ENCODE data around the gene SPTLC3.

The SPTLC3 gene

DNA sequence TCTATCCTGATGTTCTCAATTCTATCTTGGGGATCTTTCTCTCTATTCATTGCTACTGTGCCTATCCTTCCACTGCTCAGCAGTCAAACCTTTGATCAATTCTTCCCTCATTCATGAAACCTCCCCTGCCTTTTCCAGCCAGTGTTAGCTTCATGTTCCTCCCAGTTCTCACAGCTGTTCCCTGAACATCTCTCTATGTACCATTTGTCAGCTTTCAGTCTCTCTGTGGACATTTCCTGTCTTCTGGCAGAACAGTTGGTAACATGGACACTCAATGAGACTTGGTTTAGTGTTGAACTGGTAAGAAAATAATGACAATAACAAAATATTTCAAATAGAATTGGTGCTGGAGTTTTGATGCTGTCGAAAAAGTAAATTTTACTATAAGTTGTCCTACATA is 26.2 kb downstream of the SPTLC3 start:
- no peak for DNase-seq

DNA sequence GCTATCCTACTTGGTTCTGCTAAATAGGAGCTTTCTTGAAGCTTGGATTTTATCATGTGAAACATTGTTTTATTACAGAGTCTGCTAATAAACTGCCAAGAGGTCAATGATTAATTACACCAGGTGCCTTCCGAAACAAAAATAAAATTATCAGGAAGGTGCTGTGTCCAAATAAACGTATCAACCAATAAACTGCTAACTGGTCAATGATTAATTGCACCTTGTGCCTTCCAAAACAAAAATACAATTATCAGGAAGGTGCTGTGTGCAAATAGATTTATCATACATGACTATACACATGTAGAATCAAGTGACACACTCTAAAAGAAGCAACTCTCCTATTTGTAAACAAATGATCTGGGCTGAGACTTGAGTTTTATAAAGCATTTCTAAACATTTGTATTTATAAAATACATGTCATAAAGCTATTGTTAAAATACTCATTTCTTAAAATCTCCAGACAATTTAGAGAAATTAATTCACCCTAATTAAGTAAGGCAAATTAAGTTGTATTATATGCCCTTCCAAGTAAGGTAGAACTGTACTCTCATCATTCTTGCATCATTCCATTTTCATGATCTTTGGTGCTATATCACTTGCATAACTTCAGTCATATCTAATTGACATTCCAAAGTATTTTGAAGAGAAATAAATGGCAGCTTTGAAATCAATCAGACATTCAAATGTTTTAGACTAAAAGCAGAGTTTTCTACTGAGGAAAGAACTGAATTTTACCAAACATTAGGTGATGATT is 26.8 kb downstream of the SPTLC3 start:
- DNase-seq, result no peak

DNA sequence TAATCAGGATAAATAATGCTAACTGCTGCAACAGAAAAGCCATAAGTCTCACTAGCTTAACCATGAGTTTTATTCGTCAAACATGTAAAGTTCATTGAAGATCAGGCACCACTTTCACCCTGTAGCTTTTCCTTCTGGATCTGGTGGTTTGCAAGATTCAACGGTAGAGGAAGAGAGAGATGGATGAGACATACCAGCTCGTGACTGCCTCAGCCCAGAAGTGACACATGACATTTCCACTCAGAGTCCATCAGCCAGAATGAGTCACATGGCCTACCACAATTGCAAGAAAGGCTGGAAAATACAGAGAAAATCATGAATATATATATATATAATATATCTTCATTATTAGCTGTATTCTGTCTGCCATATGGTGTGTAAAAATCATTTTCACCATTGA is 29.0 kb downstream of the SPTLC3 start:
- no peak for DNase-seq

DNA sequence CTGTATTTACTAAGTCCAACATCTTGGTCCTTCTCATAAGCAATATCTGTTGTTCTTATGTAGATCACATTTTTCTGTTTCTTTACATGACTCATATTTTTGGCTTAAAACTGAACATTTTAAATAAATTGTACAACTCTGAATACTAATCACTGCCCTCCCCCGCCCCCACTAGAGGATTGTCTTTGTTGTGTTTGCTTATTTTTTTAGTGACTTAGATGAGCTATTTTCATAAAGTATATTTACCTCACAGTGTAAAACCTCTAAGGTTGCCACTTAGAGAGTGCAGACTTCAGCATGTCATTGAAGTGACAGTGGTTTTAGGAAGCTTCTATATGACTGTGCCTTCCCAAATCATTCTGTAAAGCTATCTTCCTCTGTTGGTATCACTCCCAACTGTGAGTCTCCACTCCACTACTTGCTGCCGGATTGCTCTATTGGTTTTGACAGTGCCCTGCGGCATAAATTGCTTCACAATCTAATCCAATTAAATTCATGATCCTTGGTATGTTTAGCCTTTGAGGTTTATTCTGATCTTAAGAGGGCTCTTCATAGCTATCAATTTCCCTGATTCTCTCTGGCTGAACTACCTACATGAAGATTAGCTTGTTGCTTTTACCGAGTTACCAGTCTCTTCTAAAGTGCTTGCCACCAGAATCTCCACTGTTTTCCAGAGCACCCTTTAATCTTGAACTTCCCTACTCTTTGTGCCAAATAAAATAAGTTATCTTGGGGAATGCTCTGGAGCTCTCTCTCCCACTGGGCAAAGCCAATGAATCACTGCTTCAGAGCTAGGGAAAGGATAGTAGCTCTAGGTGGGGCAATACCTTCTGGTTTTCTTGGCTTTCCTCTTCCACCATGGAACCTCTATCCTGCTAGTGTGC is 33.0 kb downstream of the SPTLC3 start:
- no peak for DNase-seq

DNA sequence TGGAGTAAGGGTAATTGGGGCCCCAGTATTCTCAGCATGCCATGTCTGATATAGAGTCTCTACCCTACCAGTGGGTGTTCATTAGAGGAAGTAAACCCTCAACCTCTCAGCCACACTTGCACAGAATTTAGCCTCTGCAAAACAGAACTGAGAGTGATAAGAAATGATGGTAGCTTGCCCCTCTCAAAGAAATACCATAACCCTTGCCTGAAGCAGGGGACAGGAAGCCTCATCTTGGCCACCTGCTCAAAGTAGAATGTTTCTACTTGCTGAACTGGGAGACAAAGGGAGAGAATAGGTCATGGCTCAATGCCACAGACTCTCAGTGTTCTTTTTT is 33.7 kb downstream of the SPTLC3 start:
- no peak for DNase-seq

DNA sequence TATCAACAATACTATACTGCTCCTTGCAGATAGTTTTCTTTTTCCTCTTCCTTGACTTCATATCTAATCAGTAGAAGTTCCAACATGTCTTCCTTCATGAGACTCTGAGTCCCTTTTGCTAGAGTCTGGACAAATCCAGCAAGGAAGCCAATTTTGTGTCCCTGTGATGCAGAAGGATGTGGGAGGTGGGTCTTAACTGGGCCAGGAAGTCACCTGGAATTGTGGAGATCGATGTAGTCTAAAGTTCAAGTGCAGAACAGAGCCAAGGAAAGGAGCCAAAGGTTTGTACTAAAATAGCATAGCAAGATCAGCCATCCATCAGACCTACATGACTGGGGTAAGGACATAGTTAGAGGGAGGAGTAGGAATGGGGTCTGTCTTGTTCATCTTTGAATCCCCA is 37.6 kb downstream of the SPTLC3 start:
- DNase-seq, result no peak

DNA sequence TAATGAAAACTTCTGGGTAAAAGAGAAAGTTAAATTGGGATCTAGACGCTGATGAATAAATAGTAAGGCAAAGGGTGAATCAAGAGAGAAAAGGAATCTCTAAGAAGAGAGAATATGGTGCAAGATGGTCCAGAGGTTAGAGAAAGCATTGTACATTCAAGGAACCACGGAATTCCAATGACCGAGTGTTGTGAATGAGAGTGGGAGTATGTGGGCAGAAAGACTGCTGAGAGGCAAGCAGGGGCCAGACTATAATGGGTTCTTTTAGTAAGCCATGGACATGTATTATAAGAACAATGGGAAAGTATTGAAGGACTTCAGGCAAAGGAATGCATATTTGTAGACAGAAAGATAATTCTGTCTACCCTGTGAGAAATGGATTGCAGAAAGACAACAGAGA is 45.2 kb downstream of the SPTLC3 start:
- DNase-seq, result no peak

DNA sequence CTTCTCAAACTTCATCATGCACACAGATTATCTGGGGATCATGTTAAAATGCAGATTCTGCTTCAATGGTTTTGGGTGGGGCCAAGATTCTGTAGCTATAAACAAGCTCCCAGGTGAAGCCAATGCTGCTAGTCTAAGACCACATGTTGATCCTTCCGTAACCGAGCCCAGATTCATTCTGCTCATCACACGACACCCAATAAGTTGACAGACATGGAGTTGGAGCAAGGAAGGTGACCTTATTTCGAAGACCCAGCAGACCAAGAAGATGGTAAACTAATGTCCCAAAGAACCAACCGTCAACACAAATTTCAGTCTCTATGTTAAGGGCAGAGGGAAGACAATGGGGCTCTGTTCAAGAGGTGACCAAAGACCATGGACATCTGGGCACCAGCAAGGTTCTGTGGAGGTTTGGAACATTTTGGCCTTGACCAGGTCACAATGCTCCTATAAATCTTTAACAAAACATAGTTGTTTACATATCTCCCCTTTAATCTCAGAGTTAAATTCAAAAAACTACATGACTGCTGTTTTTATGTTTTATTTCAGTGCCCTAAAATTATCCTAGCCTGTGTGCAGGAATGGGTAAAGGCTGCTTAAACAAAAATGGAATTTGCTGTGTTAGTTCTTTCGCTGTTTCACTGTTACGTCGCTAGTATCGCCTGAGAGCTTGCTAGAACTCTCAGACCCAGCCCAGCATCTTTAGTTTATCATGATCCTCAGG is 50.1 kb downstream of the SPTLC3 start:
- no peak for DNase-seq

DNA sequence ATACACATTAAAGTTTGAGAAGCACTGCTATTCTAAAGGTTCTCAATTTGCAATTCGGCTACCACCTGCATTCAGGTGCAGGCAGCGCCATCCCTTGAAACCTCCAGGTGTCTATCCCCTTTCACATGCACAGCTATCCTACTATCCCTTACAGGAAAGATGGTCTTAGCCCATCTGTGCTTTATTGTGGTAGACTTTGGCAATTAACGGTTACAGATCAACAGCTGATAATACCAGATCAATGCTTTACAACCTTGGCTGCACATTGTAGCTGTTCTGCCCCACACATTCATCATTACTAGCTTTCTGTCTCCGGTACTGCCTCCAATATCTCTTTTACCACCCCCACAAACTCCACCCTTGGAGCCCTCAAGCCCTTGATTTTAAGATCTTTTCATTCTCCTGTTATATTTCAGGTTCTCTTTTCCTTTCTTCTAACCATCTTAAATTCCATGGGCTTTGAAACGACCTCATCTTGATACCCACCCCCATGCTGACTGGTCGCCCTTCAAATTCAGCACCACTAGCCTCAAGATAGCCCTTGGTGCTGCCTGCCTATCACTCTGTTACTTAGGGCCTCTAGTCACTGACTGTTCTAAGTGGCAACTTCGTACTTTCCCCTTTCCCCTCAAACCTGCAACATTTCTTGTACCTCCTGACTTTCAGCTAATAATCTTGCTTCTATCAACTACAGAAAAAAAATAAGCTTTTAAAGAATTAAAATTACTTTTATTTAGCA is 50.8 kb downstream of the SPTLC3 start:
- no peak for DNase-seq

DNA sequence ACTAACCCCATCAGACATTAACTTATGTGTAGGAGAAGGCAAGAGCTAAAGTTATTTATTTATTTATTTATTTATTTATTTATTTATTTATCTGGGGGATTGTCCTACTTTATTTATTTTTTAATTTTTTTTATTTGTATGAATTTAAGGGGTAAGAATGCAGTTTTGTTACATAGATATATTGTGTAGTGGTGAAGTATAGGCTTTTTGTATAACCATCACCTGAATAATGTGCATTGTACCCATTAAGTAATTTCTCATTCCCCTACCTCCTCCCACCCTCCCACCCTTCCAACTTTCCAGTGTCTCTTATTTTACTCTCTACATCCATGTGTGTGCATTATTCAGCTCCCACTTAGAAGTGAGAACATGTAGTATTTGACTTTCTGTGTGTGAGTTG is 51.6 kb downstream of the SPTLC3 start:
- DNase-seq, result no peak

DNA sequence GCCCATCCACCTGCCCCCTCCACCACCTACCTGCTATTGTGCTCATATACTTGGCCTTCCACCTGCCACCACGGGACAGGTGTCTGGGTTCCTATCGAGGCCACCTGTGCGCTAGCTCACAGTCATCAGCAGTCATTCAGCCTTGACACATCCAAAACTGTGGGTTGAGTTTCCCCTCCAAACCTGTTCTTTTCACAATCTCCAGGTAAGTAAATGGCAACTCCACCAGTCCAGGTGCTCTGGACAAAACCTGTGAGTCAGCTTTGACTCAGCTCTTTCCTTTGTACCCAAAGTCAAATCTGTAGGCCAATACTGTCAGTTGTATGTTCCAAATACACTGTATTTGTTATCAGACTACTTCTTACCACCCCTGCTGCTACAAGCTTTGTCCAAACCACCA is 52.6 kb downstream of the SPTLC3 start:
- DNase-seq, result no peak

DNA sequence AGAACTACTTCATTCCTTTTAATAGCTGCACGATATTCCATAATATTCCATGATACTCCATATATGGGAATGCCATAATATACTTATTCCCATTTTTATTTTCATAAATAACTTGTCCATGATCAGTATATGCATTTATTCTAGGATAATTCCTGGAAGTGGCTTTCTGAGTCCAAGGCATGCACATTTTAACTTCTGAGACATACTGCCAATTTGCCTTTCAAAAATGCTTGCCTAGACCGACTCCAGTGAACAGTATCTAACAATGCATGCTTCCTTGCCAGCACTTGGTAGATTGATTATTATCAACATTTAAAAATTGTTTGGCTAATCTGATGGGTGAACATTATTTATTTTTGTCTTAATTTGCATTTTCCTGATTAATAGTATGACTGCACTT is 54.0 kb downstream of the SPTLC3 start:
- no peak for DNase-seq

DNA sequence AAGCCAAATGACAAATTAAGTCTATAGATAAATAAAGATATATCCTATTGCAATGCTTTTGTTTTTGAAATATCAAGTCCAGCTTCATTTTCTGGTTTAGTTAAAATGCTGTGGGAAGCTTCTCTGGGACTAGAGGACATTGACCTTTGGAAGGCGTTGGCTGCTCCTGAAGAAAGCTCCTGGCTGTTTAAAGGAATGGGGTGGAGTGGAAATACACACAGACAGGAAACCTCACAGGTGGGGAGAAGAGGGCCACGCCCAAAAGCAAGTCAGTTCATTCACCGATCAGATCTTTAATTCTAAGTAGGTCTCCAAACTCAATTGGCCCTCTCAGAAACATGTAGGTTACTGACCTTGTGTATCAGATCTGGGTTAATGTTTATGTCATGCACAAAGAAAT is 59.6 kb downstream of the SPTLC3 start:
- DNase-seq, result no peak

DNA sequence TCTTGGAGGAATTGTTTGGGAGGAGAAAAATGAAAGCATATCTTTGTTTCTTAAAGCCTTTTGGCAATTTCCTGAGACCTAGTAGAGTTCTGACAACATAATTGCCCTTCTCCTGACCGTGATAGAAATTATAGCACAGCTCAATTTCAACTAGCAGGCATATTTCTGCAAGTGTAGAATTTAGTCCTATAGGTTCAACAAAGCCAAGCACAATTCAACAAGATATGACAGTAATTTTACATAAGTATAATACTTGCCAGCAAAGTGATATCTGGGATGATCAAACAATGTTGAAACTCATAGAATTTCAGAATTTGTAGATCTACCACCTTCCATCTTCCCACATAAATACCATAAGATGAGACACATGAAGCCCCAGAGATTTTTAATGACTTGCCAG is 73.1 kb downstream of the SPTLC3 start:
- DNase-seq, result no peak

DNA sequence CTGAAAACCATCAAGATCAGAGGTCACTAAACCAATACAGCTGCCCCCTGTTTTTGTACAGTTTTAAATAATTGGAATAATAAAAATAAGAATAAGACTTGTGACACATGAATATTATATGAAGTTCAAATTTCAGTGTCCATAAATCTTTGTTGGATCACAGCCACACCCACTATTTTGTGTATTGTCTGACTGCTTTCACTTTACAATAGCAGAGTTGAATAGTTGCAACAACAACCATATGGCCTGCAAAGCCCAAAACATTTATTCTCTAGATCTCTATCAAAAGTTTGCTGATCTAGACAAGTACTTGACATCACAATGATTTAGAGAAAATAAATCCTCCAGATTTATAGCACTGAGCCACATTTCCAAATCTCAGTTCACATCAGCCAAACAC is 73.6 kb downstream of the SPTLC3 start:
- DNase-seq, result no peak

DNA sequence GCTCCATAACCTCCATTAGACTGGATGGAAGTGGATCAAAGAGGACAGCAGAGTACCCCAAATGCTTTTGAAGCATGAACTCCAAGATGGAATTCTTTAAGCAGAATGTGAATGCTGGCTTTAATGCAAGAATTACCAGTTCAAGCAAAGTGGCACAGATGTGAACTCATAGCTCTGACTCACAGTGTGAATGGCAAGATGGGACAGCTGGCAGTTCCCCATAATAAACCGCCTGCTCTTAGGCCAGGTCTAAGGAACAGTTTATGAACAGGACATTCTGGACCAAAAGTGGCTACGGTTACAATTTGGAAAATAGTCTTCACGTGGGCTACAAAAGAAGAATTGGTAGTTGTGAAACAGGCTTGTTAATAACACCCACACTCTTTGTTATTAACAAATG is 76.5 kb downstream of the SPTLC3 start:
- DNase-seq, result no peak

DNA sequence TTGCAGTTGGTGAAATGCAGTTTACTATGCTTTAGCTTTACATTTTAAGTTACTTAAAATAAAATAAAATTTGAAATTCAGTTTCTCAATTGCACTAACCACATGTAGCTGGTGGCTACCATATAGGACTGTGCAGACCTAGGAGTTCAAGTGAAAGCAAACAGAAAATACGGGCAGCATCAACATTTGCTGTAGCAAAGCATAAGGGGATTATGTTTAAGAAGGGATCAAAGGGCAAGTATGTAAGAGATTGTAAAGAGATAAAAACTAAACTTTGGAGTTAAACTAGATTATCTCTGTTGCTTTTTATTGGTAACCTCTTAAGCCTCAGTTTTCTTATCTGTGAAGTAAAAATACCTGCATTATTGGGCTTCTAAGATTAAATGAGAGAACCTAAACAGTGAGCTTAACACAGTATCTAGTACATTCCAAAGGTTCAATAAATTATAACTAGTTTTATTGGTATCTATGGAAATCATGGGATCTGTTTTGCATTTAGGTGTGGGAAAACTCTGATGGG is 81.2 kb downstream of the SPTLC3 start:
- no peak for DNase-seq

DNA sequence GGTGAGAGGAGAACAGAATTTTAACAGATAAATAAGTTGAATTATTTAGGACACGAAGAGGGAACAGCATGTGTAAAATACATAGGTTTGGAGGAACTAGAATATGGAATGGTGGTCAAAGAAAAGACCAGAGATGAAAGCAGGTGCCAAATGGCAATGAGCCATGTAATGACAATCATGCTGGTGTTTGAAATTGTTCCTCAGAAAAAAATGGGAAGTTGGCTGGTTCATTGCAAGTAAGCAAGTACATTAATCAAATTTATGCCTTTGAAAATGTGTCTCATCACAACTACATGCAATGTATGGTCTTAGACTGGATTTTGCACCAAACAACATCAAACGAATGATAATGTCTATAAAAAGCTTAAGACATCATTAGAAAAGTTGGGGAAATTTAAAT is 83.3 kb downstream of the SPTLC3 start:
- DNase-seq, result no peak

DNA sequence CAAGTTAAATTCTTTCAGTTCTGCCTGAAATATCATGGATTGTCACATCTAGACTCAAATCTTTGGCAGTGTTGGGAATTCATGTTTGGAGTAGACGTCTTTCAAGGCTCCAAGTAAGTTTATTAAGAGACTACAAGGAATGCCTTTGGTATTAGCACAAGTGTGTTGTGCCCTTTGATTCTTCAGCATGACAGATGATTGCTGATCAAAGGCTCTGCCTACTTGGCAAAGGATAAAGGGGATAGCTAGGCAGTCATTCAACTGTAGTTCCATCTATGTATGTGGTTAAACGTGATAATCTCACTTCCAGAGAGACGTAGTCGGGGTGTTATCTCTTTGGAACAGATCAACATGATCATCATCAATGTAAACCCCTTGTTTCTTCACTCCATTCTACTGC is 86.2 kb downstream of the SPTLC3 start:
- DNase-seq, result no peak

DNA sequence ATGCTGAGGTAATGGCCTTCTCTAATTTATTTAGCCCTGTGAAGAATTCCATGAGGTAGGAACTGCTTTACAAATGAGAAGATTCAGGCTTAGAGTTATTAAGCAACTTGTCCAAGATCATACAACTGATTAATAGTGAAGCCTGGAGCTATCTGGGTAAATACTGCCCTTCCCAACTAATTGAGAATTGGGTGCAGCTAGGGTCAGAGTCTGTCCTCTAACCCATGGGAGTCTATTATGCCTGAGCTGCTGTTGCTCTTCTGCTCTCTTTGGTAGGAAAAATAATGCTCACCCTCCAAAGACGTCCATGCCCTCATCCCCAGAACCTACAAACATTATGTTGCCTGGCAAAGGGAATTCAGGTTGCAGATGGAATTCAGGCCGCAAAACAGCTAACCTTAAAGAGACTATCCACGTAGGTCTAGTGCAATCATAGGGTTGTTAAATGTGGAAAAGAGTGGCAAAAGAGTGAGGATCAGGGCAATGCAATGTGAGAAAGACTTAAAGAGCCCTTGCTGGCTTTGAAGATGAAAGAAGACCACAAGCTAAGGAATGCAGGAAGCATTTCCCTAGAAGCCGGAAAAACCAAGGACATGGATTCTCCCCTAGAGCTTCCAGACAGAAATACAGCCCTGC is 90.1 kb downstream of the SPTLC3 start:
- no peak for DNase-seq

DNA sequence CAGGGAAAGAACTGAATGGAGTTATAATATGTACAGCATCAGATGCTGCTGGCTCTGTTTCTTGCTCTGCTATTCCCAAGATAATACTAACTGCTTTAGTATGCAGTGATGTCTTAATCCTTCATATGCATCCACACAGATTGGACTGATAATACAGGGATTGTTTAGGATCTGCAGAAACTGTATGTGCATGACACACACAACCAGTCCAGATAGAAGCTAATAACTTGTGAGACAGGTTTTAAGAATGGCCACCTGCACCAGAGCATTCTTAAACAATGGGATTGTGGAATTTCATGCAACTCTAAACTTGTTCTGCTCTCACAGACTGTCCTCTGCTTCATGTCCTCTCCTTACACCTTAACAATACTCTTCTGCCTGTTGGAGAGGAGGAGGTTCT is 90.9 kb downstream of the SPTLC3 start:
- DNase-seq, result no peak

DNA sequence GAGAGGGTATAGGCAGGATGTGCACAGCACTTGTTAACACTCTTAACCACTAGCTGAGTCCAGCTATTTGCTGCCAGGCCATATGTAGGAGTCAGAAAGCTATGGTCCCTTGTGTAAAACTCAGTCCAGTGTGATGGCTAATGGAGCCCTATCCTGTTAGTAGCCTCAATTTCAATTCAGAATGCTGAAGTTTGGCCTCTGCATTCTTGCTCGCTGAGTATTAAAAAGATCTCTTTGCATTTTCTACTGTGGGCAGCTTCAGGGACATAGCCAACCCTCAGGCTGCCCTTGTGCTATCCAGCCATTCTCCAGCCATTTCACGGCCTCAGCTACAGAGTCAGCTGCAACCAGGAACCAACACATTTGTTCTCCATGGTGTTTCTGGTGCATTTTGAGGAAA is 92.5 kb downstream of the SPTLC3 start:
- no peak for DNase-seq

DNA sequence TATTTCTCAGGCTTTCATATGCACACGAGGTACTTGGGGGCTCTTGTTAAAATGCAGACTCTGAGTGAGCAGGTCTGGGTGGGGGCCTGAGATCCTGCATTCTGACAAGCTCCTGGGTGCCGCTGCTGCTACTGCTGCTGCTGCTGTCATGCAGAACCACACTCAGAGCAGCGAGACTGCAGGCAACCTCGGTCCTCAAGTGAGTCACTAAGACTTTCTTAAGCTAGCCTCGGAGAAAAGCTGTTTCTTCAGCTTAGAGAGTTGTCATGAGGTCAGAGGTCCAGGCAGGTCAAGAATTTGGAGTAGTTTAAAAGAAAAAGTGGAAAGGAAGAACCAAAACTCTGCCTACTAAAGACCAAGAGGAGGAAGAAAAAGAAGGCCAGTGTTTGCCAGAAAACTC is 92.9 kb downstream of the SPTLC3 start:
- no peak for DNase-seq
